Endothelial cell of umbilical vein (primary cell): ENCODE results near the gene NCBP1. TPM values are rescaled to one million over a fixed set of nuclear protein-coding genes. Genes with fewer than 3 reads are reported as not detected.

Experiments
- BruUV-seq: library from RNA; stranded (reverse); fragments of 400-500 nt; replicated peaks from 2 replicates; lab custom pipeline; 2021; lab: Mats Ljungman, UMichigan
- CTCF ChIA-PET: fragments of 300-600, 350-600 bp; sonication (Branson Sonifier 250); formaldehyde crosslinking; loops from one replicate; lab custom pipeline; 2021; ENCODE audit warnings: antibody characterized with exemption, inconsistent platforms; lab: Charles Lee
- POLR2A ChIA-PET: fragments of 300-600, 350-600 bp; sonication (Branson Sonifier 250); formaldehyde crosslinking; loops from one replicate; lab custom pipeline; 2021; ENCODE audit warnings: antibody characterized with exemption, inconsistent platforms; lab: Charles Lee
- DNase-seq: peaks from one replicate; pipeline ENCODE4 v3.0.0-alpha.2; 2011; ENCODE audit warnings: low read depth, low spot score
- FAIRE-seq: peaks from 2 replicates; lab custom pipeline; 2011; peaks lifted over from hg19 to GRCh38; lab: Jason Lieb, UNC
- H2AFZ ChIP-seq: 2 replicates; pipeline ENCODE4 v1.6.0; 2012; ENCODE audit warnings: low read depth, low read length, control low read depth, inconsistent platforms
- H3K27ac ChIP-seq: 2 replicates; pipeline ENCODE4 v1.5.1; 2011; ENCODE audit warnings: low read depth, mild to moderate bottlenecking, control low read depth, low read length, moderate library complexity; ENCODE audit not compliant: insufficient read depth
- H3K27me3 ChIP-seq, 2 experiments: 2 replicates each; pipeline versions ENCODE4 v1.6.0 to v1.6.1; 2011; ENCODE audit warnings: low read length in 2 of 2, mixed read lengths in 1 of 2; ENCODE audit not compliant: control insufficient read depth in 2 of 2, insufficient read depth in 2 of 2
- H3K36me3 ChIP-seq, 2 experiments: 2 replicates in 1 of 2; 3 replicates in 1 of 2; pipeline ENCODE4 v1.5.1; 2011; ENCODE audit warnings: low read length in 2 of 2, mild to moderate bottlenecking in 1 of 2, moderate library complexity in 1 of 2; ENCODE audit not compliant: control insufficient read depth in 2 of 2, insufficient read depth in 2 of 2; ENCODE audit errors: extremely low read depth in 1 of 2
- H3K4me1 ChIP-seq: 3 replicates; pipeline ENCODE4 v1.5.1; 2011; ENCODE audit warnings: mild to moderate bottlenecking, low read length; ENCODE audit not compliant: control insufficient read depth, insufficient read depth; ENCODE audit errors: extremely low read depth
- H3K4me2 ChIP-seq: 2 replicates; pipeline ENCODE4 v1.6.1; 2011; ENCODE audit warnings: low read length, control low read depth, mixed read lengths; ENCODE audit not compliant: insufficient read depth
- H3K4me3 ChIP-seq, 3 experiments: fragments of 200-600 bp in 1 of 3; sonication (generic), shearing (Covaris generic) in 1 of 3; replicated peaks in 1 of 3; 2 replicates each; pipeline ENCODE4 v1.5.1; 2011 to 2016; ENCODE audit warnings: control low read depth in 3 of 3, low read length in 3 of 3, mild to moderate bottlenecking in 2 of 3, inconsistent platforms in 1 of 3, low read depth in 1 of 3, moderate library complexity in 1 of 3; ENCODE audit not compliant: insufficient read depth in 1 of 3
- H3K79me2 ChIP-seq: 2 replicates; pipeline ENCODE4 v1.6.0; 2012; ENCODE audit warnings: low read length, inconsistent platforms; ENCODE audit not compliant: control insufficient read depth, insufficient read depth
- H3K9ac ChIP-seq: replicated peaks from 2 replicates; pipeline ENCODE3; 2011; ENCODE audit warnings: low read length, control low read depth; ENCODE audit not compliant: insufficient read depth; ENCODE audit errors: extremely low read depth
- H3K9me1 ChIP-seq: replicated peaks from 3 replicates; pipeline ENCODE4 v1.6.0; 2011; ENCODE audit warnings: mild to moderate bottlenecking, low read length; ENCODE audit not compliant: control insufficient read depth, insufficient read depth; ENCODE audit errors: extremely low read depth
- H3K9me3 ChIP-seq: replicated peaks from 2 replicates; pipeline ENCODE4 v1.5.1; 2012; ENCODE audit warnings: low read length, inconsistent platforms; ENCODE audit not compliant: control insufficient read depth, insufficient read depth
- H4K20me1 ChIP-seq: replicated peaks from 2 replicates; pipeline ENCODE3; 2011; ENCODE audit warnings: mild to moderate bottlenecking, low read length; ENCODE audit not compliant: control insufficient read depth, insufficient read depth; ENCODE audit errors: extremely low read depth
- CTCF ChIP-seq, 2 donors: IDR thresholded peaks; 1 replicate in 1 of 2; 2 replicates in 1 of 2; pipeline ENCODE4 v1.5.1; 2011; ENCODE audit warnings: low read length in 2 of 2, mild to moderate bottlenecking in 2 of 2, moderate library complexity in 2 of 2, control low read depth in 1 of 2, inconsistent platforms in 1 of 2, low read depth in 1 of 2; ENCODE audit not compliant: insufficient read depth in 1 of 2; ENCODE audit errors: extremely low read depth in 1 of 2
- EZH2 ChIP-seq: IDR thresholded peaks from 2 replicates; pipeline ENCODE4 v1.6.1; 2012; ENCODE audit warnings: borderline replicate concordance, low read depth, mild to moderate bottlenecking, moderate library complexity, low read length, inconsistent platforms; ENCODE audit not compliant: severe bottlenecking
- FOS ChIP-seq: IDR thresholded peaks from 2 replicates; pipeline ENCODE4 v1.6.1; 2011; ENCODE audit warnings: mild to moderate bottlenecking, low read length, moderate library complexity, borderline replicate concordance; ENCODE audit not compliant: insufficient read depth
- GATA2 ChIP-seq: IDR thresholded peaks from 2 replicates; pipeline ENCODE4 v1.7.0; 2011; ENCODE audit warnings: low read depth, mild to moderate bottlenecking, moderate library complexity, mixed read lengths, low read length; ENCODE audit not compliant: insufficient read length, insufficient read depth
- JUN ChIP-seq: IDR thresholded peaks from 2 replicates; pipeline ENCODE4 v1.6.1; 2011; ENCODE audit warnings: borderline replicate concordance, low read depth; ENCODE audit not compliant: insufficient read length, insufficient read depth
- MAX ChIP-seq: IDR thresholded peaks from 2 replicates; pipeline ENCODE4 v1.6.1; 2011; ENCODE audit not compliant: insufficient read depth, insufficient read length
- MYC ChIP-seq: IDR thresholded peaks from one replicate; pipeline ENCODE4 v1.6.1; 2011; ENCODE audit warnings: mild to moderate bottlenecking, low read depth, low read length
- POLR2A ChIP-seq: IDR thresholded peaks from 2 replicates; pipeline ENCODE4 v1.6.1; 2012; ENCODE audit warnings: low read depth, mild to moderate bottlenecking, control low read depth, low read length
- POLR2AphosphoS5 ChIP-seq: IDR thresholded peaks from 2 replicates; pipeline ENCODE4 v1.6.1; 2012; ENCODE audit warnings: low read depth, mild to moderate bottlenecking, control low read depth, low read length, moderate library complexity; ENCODE audit not compliant: insufficient read depth
- dilution Hi-C: fragments of 300-500 bp; cut with MboI; formaldehyde crosslinking; loops from one replicate; pipeline ENCODE4 v1.15.0; 2019; ENCODE audit warnings: low sequenced_read_pairs; ENCODE audit not compliant: extremely low pct_ligation_motif_present
- intact Hi-C: fragments of 100-400 bp; cut with micrococcal nuclease; formaldehyde crosslinking; loops from one replicate; pipeline ENCODE4 v1.10.0; 2022
- polyA plus RNA-seq, 4 experiments: library from polyadenylated mRNA; depleted of rRNA in 3 of 4; stranded (reverse) in 3 of 4; unstranded in 1 of 4; fragments of >200 nt; gene quantifications; 2 replicates each; pipeline versions ENCODE4 v1.2.1 to v1.2.3, GENCODE V29; 2011 to 2012; ENCODE audit warnings: missing spikeins in 1 of 4
- total RNA-seq: library from RNA; stranded (reverse); gene quantifications from 2 replicates; pipeline ENCODE4 v1.2.3, GENCODE V29; 2021

The NCBP1 gene
- total and polyA plus RNA-seq, 2 donors (not counting 3 experiments of a cell fraction or from before 2014, with no cell fraction given), result 10.9 to 45.3 TPM

- H3K79me2 ChIP-seq, result no peaks in the 10 kb centered on the region
- BruUV-seq, result no TSS peak
- no peaks in the 10 kb centered on the region for H3K27me3 ChIP-seq
- POLR2A ChIA-PET, result no interaction called here
- no peak overlapping the region for H3K27ac ChIP-seq
- no peak overlapping the region for H3K9ac ChIP-seq
- H2AFZ ChIP-seq, result no peak overlapping the region
- peaks cover 33 to 60% of the 10 kb centered on the region in 2 experiments for H3K36me3 ChIP-seq
- no peak overlapping the region for H3K4me2 ChIP-seq
- FAIRE-seq (no peak), DNase-seq (no peak)
- dilution Hi-C loops, result no loop called here
- no peaks in the 10 kb centered on the region for H3K9me3 ChIP-seq
- peaks cover 3% of the 10 kb centered on the region for H4K20me1 ChIP-seq
- CTCF ChIA-PET, result no interaction called here
- intact Hi-C loops, result no loop called here
- no peaks in the 10 kb centered on the region for H3K9me1 ChIP-seq
- H3K4me1 ChIP-seq, result no peaks in the 10 kb centered on the region
- no peak overlapping the region for H3K4me3 ChIP-seq
- TF ChIP-seq GATA2, result no peak
- TF ChIP-seq POLR2A, result no peak
- TF ChIP-seq CTCF (IDR thresholded peaks at IDR 0.05; ENCODE audit: extremely low read depth in 1 of 2, insufficient read depth in 1 of 2, low read depth in 1 of 2, low read length in 2 of 2), result no peak
- no peak for TF ChIP-seq JUN
- TF ChIP-seq MAX, result no peak
- TF ChIP-seq POLR2AphosphoS5, result no peak
- TF ChIP-seq FOS, result no peak
- TF ChIP-seq MYC, result no peak
- TF ChIP-seq EZH2, result no peak
These were observed 34.9 kb downstream of the NCBP1 start for GRCh38 chr9:97668485-97668884.
